Brain microvascular endothelial cell (primary cell): Measurements from ENCODE around the gene SLC26A5.

Experiments
- DNase-seq: peaks from one replicate; pipeline ENCODE4 v3.0.0-alpha.2; 2020
- H3K27ac ChIP-seq: fragments of 250-450 bp; sonication (Bioruptor Pico); 2 replicates; pipeline ENCODE4 v1.5.1; 2020; ENCODE audit warnings: mild to moderate bottlenecking, moderate library complexity
- H3K27me3 ChIP-seq: fragments of 250-450 bp; sonication (Bioruptor Pico); replicated peaks from 2 replicates; pipeline ENCODE4 v1.5.1; 2020; ENCODE audit warnings: mild to moderate bottlenecking
- H3K36me3 ChIP-seq: fragments of 250-450 bp; sonication (Bioruptor Pico); replicated peaks from 2 replicates; pipeline ENCODE4 v1.5.1; 2020; ENCODE audit warnings: mild to moderate bottlenecking
- H3K4me3 ChIP-seq: 2 replicates; pipeline ENCODE4 v1.5.1; 2011; ENCODE audit warnings: low read depth, mild to moderate bottlenecking, control low read depth, low read length, moderate library complexity
- in situ Hi-C: cut with HindIII; loops from 2 replicates; pipeline ENCODE4 v1.10.0; 2017; ENCODE audit warnings: low sequenced_read_pairs, low pct_ligation_motif_present
- TF ChIP-seq, protein P1 (sequence below): IDR thresholded peaks from 2 replicates; pipeline ENCODE4 v1.5.1; 2011; ENCODE audit warnings: low read depth, mild to moderate bottlenecking, moderate library complexity, low read length, control low read depth, inconsistent platforms; ENCODE audit errors: missing control alignments

SLC26A5 gene

DNA sequence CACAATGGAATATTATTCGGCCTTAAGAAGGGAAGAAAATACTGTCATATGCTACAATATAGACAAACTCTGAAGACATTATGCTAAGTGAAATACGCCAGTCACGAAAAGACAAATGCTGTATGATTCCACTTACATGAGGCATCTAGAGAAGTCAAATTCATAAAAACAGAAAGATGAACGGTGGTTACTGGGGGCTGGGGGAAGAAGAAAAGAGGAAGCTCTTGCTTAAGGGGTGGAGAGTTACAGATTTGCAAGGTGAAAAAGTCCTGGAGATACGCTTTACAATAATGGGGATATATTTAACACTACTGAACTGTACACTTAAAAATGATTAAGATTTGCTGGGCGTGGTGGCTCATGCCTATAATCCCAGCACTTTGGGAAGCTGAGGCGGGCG lies 49.5 kb downstream of the SLC26A5 start:
- in situ Hi-C loops, result no loop called here
- no peak overlapping the region for H3K4me3 ChIP-seq
- DNase-seq, result no peak
- H3K27me3 ChIP-seq, result no peaks in the 10 kb centered on the region
- TF ChIP-seq, protein P1, sequence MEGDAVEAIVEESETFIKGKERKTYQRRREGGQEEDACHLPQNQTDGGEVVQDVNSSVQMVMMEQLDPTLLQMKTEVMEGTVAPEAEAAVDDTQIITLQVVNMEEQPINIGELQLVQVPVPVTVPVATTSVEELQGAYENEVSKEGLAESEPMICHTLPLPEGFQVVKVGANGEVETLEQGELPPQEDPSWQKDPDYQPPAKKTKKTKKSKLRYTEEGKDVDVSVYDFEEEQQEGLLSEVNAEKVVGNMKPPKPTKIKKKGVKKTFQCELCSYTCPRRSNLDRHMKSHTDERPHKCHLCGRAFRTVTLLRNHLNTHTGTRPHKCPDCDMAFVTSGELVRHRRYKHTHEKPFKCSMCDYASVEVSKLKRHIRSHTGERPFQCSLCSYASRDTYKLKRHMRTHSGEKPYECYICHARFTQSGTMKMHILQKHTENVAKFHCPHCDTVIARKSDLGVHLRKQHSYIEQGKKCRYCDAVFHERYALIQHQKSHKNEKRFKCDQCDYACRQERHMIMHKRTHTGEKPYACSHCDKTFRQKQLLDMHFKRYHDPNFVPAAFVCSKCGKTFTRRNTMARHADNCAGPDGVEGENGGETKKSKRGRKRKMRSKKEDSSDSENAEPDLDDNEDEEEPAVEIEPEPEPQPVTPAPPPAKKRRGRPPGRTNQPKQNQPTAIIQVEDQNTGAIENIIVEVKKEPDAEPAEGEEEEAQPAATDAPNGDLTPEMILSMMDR, result no peak
- H3K36me3 ChIP-seq, result no peaks in the 10 kb centered on the region
- no peak overlapping the region for H3K27ac ChIP-seq

DNA sequence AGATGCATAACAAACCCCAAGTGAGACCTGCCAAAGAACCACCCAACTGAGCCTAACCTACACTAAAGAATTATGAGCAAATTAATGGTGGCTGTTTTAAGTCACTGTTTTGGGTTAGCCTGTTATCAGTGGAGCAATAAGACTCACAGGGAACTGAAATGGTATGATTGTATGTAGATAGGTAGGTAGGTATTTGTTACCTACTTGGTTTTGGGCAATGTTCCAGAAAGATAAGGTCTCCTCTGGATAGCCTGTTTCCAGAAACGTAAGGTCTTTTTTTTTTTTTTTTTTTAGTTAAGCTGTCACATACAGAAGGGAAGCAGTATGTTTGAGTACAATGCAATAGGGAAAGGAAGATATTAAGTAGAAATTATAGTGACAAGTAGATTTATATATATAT lies 50.9 kb downstream of the SLC26A5 start:
- in situ Hi-C loops, result no loop called here

DNA sequence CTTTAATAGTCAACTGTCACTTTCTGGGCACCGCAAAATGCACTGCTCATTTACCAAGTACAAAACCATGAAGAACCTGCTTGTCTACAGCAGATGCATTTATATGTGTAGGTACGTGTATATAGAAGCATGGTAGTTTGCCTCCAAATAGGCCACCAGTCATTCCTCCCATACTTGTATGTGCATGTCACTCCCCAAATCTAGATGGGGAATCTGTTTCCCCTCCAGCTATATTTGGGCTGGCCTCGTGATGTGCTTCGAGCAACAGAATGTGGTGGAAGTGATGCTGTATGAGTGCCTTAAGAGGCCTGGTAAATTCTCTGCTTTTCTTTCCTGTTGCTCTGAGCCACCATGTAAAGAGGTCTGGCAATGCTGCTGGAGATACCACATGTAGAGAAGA lies 51.4 kb downstream of the SLC26A5 start:
- no peak for DNase-seq
- in situ Hi-C loops, result no loop called here
- Histone ChIP-seq H3K27ac (no peak overlapping the region), H3K36me3 (no peaks in the 10 kb centered on the region), H3K4me3 (no peak overlapping the region), H3K27me3 (no peaks in the 10 kb centered on the region)
- TF ChIP-seq, protein P1, result no peak

More for the DNA sequence above, 50.9 kb downstream of the SLC26A5 start:
- H3K27me3 ChIP-seq, result no peaks in the 10 kb centered on the region
- DNase-seq, result no peak
- no peak overlapping the region for H3K27ac ChIP-seq
- H3K4me3 ChIP-seq, result no peak overlapping the region
- TF ChIP-seq, protein P1, result no peak
- H3K36me3 ChIP-seq, result no peaks in the 10 kb centered on the region

DNA sequence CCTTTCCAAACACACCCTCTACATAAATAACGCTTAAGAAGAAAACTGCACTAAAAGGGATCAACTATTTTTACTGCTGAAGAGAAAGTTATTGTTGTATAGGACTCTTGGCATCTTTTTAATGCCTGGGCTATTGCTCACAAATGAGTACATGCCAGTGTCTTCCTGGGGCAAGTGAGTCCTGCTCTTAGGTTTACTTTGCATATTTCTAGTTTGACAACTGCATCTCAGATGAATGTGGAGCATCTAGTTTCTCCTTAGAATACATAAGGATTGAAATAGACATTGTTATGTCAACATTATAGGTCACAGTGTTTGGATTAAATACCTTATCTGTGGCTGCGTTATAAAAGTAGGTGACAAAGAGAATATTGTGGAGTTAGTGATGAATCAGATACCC lies 54.0 kb downstream of the SLC26A5 start:
- no peaks in the 10 kb centered on the region for H3K27me3 ChIP-seq
- in situ Hi-C loops, result no loop called here
- DNase-seq, result no peak
- H3K27ac ChIP-seq, result no peak overlapping the region
- H3K36me3 ChIP-seq, result no peaks in the 10 kb centered on the region
- H3K4me3 ChIP-seq, result no peak overlapping the region
- TF ChIP-seq, protein P1, result no peak

DNA sequence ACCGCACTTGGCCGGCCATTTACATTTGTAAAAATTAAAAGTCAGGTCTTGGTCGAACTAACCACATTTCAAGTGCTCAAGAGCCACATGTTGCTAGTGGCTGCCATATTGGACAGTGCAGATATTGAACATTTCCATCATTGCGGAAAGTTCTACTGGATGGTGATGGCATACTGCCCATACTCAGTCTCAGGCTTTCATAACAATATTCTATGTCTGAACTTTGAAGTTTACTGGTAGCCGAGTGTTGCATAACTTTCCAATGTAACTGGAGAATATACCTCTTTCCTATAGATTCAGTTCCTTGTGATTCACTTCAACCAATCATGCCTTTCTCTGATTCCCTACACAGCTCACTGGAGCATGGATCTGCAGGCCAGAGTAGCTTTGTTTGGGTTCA lies 54.9 kb downstream of the SLC26A5 start:
- Histone ChIP-seq H3K36me3 (no peaks in the 10 kb centered on the region), H3K4me3 (no peak overlapping the region), H3K27ac (no peak overlapping the region), H3K27me3 (no peaks in the 10 kb centered on the region)
- TF ChIP-seq, protein P1, result no peak
- in situ Hi-C loops, result no loop called here
- no peak for DNase-seq

DNA sequence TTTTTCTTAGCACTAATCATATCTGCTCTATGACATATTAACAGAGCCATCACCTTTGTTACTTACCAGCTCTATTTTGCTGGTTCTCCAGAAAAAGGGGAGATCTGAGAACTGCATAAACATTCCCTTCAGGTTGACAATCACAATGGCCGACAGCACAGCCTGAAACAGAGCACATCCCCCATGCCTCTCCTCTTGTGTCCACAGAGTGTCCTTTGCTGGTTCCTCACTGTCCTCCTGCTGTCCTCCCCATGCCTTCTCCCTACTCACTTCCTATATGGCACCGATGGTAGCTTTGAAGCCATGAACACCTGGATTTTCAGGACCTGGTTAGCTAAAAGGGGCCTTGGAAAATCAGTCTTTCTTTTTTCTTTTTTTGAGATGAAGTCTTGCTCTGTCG lies 56.7 kb downstream of the SLC26A5 start:
- TF ChIP-seq, protein P1, result no peak
- Histone ChIP-seq H3K27ac (no peak overlapping the region), H3K4me3 (no peak overlapping the region), H3K27me3 (no peaks in the 10 kb centered on the region), H3K36me3 (no peaks in the 10 kb centered on the region)
- in situ Hi-C loops, result no loop called here
- DNase-seq, result no peak
